Fibroblast of peridontal ligament (primary cell): ENCODE data around the gene BLVRB.
"Not testable (repeated sequence)": the region's sequence is repeated elsewhere in the genome, so short reads cannot be mapped to it uniquely, and the experiment has no call there.

Experiments
- DNase-seq: peaks from one replicate; pipeline ENCODE4 v3.0.0-alpha.2; 2010; ENCODE audit errors: extremely low read depth

Gene BLVRB

DNA sequence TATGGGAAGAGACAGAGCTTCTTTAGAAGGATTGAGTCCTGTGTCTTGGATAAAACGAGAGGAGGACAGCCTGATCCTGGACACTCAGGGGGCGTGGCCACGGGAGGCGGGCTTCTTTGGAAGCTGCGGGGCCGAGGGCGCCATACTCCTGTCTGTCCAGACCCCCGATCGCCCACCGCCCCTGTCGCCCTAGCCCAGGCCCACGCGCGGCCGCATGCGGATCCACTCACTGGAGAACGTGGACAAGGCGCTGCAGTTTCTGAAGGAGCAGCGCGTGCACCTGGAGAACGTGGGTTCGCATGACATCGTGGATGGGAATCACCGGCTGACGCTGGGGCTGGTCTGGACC lies 24.3 kb upstream of the BLVRB start:
- DNase-seq, result no peak

DNA sequence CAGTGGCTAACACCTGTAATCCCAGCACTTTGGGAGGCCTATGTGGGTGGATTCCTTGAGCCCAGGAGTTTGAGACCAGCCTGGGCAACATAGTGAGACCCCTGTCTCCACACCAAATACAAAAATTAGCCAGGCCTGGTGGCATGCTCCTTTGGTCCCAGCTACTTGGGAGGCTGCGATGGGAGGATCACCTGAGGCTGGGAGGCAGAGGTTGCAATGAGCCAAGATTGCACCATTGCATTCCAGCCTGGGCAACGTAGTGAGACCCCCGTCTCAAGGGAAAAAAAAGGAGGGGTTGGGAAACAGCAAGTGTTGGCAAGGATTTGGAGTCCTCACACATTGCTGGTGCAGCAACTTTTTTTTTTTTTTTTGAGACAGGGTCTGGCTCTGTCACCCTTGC lies 20.5 kb upstream of the BLVRB start:
- DNase-seq, result no peak

DNA sequence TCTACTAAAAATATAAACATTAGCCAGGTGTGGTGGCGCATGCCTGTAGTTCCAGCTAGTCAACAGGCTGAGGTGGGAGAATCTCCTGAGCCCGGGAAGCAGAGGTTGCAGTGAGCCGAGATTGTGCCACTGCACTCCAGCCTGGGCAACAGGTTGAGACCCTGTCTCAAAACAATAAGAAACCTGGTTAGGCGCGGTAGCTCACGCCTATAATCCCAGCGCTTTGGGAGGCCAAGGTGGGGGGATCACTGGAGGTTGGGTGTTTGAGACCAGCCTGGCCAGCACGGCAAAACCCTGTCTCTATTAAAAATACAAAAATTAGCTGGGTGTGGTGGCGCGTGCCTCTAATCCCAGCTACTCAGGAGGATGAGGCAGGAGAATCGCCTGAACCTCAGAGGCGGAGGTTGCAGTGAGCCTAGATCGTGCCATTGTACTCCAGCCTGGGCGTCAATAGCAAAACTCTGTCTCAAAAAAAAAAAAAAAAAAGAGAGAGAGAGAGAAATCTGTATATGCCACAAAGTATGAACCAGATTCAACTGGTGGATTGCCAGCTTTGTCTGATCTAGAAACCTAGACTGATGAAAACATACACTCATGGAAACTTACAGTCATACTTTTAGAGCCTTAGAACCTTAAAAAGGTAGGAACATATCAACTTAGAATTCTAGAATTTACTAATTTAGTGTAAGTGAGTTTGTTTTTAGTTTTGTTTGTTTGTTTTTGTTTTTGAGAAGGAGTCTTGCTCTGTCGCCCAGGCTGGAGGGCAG lies 10.5 kb upstream of the BLVRB start:
- not testable (repeated sequence) for DNase-seq

DNA sequence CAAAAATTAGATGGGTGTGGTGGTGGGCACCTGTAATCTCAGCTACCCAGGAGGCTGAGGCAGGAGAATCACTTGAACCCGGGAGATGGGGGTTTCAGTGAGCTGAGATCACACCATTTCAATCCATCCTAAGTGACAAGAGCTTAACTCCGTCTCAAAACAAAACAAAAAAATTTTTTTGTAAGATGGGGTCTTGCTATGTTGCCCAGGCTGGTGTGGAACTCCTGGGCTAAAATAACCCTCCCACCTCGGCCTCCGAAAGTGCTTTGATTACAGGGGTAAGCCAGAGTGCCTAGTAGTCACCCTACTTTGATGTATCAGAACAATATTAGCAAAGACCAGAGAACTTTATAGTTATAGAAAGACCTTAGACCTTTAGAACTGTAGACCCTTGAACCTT lies 9.2 kb upstream of the BLVRB start:
- DNase-seq, result no peak

DNA sequence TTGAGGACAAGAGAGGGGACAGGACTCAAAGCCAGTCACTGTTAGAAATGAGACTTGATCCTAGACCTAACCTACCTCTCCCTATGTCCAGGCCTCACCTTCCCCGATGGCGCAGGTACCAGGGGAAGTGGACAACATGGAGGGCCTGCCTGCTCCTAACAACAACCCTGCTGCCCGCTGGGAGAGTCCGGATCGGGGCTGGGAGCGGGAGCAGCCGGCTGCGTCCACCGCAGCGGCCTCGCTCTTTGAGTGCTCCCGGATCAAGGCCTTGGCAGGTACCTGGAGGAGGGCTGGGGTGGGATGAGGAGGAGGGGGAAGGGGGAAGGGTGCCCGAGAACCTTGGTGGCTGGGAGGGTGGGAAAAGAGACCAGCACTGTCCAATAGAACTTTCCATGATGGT lies 7.0 kb upstream of the BLVRB start:
- no peak for DNase-seq

DNA sequence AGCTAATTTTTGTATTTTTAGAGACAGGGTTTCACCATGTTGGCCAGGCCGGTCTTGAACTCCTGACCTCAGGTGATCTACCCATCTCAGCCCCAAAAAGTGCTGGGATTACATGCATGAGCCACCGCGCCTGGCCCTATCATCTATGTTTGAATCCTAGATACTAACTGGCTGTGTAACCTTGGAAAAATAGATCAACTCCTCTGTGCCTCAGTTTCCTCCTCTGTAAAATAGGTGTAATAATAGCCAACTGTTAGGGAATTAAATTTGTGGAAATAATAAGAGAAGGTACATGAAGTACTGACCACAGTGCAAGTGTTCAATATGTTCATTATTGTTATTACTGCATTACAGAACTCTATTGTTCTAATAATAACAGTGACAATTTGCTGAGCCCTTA lies 5.6 kb upstream of the BLVRB start:
- DNase-seq, result no peak

DNA sequence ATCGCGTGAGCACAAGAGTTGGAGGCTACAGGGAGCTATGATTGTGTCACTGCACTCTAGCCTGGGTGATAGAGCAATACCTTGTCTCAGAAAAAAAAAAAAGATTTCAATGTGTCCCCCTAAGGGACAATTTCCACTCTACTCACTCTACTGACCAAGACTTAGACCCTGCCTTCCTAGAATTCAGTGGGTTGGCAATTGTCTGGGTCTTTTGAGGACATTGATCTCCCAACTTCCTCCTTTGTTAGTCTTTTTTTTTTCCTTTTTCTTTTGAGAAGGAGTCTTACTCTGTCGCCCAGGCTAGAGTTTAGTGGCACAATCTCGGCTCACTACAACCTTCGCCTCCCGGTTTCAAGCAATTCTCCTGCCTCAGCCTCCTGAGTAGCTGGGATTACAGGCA lies 3.5 kb upstream of the BLVRB start:
- DNase-seq, result no peak

DNA sequence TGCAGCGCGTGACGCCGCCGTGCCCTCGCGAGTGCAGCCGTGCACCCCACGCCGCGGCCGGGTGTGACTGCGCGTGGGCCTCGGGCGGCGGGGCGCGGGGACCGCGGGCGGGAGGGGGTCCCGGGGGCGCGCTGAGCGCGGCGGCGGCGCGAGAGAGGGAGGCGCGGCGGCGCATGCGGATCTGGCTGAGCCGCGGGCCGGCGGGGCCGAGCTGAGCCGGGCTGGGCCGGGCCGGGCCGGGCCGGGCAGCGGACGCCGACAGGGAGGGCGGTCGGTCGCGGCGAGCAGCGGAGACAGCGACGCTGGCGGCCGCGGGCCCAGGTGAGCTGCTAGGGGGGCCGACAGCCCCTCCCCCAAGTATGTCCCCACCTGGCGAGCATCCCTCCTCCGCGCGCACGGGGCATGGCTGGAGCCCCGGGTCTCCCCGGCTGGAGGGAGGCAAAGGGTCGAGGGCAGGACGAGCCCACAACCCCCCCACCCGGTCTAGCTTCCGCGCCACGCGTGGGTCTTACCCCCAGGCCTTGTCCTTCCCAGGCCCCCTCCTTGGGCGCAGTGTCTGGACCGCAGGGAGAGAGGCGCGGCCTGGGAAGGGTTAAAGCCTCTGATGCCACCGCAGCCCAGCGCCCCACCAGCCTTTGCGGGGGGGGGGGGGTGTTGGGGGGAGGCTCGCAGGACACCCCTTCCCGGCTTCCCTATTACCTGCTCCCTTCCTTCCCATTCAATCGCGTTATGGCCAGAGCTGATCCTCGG lies 1.6 kb upstream of the BLVRB start, which contains the start of gene SPTBN4:
Gene SPTBN4, plus strand, starts transcription at position 17 of the 750 bp plus-strand sequence. CDS start 5,621 bp downstream, outside the sequence.
- no peak for DNase-seq

DNA sequence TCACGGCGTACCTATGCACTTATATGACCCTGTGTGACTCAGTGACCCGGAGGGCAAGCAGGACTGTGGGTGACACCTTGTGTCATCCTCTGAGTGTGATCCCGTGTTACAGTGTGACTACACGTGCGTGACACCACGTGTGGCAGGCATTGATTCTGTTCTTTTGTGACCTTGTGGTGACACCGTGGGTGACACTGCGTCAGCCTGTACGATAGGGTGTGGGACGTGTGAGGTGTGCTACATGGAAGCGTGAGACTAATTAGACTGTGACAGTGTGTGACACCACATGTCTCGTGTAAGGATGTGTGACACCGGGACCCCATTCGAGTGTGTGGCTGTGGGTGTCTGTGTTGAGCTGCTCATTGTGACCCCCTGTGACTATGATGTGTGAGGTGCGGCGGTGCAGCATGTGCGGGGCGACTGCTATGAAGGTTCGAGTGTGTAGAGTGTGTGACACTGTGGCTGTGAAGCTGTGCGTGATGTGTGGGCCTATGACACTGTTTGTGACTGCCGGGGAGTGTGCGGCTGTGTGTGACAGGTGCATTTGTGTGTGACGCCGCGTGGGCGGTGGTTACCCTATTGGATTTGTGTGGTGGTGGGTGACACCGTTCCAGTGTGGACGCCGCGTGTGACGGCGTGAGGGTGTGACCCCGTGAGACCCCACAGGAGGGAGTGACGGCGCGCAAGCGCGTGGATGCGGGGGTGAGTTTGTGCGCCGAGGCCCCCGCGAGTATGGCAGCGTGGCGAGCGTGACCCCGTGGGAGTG lies 857 bp upstream of the BLVRB start:
- no peak for DNase-seq

DNA sequence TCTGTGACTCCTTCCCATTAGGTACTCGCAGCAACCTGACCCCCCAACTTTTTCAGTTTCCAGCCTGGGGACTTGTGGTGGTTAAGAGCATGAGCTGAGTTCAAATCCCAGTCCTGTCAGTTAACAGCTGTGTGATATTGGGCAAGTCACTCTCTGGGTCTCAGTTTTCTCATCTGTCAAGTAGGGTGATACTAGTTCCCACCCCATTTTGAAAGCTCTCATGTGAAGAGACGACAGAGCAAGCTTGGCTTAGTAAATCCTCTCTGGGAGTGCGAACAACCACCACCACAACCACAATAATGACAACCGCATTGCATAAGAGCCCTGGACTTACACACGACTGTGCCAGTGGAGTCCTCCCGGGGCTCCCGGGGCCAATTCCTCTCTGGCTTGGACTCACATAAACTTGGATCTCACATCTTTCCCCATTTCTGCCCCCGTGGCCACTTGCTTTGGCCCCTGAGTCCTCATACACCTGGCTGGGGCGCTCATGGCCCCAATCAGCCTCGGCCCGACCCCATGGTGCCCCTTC lies 454 bp downstream of the BLVRB start:
- peak; percentile 87 for DNase-seq

DNA sequence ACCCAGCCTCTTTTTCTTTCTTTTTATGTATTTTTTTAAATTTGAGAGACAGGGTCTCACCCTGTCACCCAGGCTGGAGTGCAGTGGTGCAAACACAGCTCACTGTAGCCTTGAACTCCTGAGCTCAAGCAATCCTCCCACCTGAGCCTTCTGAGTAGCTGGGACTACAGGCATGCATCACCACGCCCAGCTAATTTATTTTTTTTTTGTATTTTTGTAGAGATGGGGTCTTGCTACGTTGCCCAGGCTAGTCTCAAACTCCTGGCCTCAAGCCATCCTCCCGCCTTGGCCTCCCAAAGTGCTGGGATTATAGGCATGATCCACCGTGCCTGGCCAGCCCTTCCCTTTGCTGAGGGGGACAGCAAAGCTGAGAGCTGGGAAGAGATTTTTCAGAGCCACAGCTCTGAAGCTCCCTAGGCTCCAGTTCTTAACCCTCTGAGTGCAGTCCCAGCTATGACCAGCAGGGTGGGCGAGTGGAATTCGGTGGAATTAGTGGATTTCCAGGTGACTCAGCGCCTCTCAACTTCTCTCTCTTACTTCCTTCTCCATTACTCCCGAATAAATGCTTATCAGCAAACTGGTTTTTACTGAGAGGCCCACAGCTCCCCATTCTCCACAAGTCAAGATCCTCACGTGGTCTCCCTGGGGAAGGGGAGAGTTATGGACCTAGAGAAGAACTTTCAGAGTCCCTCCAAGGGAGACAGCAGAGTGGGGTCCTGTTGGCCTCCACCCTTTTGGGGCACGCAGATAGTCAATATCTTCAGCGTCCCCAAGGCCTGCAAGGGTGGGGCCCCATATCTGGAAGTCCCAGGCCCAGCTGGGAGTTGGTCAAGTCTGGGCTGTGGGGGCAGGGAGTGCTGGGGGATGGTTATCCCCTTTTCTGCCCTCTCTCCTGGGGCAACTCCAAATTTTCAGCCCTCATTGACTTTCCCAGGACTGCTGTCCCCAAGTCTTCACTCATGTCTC lies 1.2 kb downstream of the BLVRB start:
- DNase-seq, result peak; percentile 92

DNA sequence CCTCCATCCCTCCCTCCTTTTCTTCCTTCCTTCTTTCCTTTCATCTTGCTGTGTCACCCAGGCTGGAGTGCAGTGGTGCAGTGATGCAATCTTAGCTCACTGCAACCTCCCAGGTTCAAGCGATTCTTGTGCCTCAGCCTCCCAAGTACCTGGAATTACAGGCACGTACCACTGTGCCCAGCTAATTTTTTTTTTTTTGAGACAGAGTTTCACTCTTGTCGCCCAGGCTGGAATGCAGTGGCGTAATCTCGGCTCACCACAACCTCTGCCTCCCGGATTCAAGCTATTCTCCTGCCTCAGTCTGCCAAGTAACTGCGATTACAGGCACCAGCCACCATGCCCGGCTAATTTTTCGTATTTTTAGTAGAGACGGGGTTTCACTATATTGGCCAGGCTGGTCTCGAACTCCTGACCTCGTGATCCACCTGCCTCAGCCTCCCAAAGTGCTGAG lies 1.9 kb downstream of the BLVRB start:
- peak; percentile 42 for DNase-seq

DNA sequence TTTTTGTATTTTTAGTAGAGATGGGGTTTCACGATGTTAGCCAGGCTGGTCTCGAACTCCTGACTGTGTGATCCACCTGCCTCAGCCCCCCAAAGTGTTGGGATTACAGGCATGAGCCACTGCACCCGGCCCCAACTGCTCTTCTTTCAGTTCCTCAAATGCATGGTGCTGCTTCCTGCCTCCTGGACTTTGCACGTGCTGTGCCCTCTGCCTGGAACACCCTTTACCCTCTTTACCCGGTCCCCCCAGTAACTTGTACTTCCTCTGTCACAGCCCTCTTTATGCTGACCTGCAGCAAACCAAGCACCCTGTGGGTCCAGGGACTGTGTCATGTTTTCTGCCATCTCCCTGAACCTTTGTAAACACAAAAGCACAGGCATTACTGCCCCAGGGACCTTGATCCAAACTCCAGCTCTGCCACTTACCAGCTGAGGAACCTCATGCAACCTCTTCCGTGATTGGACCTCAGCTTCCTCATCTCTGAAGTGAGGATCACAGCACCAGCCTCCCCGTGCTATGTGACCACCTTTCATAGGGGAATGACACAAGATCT lies 3.8 kb downstream of the BLVRB start:
- no peak for DNase-seq

DNA sequence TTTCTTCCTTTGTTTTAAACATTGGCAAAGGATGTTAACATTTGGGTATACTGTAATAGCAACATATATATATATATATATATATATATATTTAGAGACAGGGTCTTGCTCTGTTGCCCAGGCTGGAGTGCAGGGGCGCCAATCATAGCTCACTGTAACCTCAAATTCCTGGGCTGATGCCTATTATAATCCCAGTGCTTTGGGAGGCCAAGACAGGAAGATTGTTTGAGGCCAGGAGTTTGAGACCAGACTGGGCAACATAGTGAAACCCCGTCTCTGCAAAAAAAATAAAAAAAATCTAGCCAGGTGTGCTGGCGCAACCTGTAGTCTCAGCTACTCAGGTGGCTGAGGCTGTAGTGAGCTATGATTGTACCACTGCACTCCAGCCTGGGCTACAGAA lies 5.4 kb downstream of the BLVRB start:
- no peak for DNase-seq

DNA sequence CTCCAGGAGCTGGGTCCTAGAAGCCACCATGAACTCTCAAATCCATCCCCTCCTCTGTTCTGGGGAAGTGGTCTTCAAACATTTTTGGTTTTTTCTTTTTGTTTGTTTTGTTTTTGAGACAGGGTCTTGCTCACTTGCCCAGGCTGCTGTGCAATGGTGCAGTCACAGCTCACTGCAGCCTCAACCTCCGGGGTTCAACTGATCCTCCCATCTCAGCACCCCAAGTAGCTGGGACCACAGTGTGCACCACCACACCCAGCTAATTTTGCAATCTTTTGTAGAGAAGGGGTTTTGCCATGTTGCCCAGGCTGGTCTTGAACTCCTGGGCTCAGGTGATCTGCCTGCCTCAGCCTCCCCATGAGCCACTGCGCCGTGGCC lies 7.0 kb downstream of the BLVRB start:
- DNase-seq, result no peak

DNA sequence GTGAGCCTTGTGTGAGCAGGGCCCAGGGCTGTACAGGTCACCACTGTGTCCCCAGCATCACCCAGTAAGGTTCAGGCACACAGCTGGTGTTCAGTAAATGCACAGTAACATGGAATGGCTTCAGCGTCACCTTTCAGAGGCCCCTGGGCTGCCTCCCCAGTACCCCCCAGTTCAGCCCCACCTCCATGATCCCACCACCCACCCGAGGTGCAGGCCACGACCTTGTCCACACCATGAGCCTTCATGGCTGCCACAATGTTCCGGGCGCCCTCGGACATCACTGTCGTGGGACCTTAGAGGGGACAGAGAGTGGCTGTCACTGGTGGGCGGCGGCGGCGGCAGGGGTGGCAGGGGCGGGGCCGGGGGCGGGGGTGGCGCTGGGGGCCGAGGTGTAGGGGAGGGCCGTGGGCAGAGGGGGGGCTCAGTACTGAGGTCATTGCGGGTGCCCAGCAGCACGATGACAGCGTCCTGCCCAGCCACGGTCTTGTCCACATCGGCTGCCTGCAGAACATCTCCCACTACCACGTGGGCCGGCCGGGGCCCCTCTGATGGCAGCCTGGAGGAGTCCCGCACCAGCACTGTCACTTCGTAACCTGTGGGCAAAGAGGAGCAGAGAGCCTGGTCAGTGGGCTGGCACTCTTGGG lies 7.5 kb downstream of the BLVRB start:
- no peak for DNase-seq

DNA sequence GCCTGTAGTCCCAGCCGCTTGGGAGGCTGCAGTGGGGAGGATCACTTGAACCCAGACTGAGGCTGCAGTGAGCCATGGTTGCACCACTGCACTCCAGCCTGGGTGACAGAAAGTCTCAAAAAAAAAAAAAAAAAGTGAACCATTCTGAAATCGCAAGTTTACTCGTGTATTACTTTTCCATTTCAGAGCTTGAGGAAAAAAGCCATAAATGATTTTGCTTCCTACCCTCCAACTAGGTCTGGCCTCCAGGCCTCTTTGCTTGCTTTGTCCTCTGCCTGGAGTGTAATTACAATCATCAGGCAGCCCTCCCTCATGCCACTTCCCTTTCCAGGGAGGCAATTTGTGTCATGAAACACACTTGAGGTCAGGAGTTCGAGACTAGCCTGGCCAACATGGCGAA lies 8.5 kb downstream of the BLVRB start:
- DNase-seq, result no peak

DNA sequence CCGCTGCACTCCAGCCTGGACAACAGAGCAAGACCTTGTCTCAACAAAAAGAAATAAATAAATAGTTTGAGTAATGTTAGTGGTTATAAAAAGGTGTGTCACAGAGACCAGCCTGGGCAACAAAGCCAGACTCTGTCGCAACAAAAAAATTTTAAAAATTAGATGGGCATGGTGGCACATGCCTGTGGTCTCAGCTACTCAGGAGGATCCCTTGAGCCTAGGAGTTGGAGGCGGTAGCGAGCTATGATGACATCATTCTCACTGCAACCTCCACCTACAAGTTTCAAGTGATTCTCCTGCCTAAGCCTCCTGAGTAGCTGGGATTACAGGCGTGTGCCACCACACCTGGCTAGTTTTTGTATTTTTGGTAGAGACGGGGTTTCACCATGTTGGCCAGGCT lies 11.6 kb downstream of the BLVRB start:
- DNase-seq, result peak; percentile 7

DNA sequence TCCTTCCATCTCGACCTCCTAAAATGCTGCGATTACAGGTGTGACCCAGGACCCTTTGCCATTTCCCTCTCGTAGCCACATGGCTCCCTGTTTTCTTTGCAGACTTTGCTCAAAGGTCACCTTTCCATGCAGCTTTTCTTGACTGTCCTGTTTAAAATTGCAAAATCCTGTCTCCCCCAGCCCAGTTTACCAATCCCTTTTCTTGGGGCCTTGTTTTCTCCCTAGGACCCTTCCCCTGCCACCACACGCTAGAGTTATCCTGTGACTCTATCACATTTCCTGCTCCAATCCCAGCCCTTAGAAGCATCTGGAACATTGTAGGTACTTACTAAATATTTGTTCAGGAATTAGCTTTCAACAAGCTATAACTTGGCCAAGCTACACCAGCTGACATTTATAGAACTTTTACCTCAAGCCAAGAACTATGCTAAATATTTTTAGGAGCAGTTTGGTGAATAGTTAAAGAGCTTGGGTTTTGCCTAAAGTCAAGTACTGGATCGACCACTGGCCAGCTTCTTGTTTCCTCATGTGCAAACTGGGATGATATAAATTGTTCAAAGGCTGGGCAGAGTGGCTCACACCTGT lies 12.3 kb downstream of the BLVRB start:
- DNase-seq, result no peak

DNA sequence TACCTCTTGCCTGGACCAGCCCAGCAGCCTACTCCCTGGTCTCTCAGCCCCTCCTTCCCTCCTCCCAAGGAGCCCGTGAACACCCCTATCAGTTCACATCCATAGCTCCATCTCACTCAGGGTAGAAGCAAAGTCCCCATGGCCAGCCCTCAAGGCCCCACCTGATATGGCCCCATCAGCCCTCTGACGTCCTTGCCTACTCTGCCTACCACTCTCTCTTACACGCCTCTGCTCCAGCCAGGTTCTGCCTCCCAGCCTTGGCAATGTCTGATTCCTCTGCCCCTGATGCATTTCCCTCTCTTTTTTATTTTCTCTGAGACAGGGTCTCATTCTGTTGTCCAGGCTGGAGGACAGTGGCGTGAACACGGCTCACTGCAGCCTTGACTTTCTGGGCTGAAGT lies 13.5 kb downstream of the BLVRB start:
- DNase-seq, result no peak
